Adrenal gland (tissue), 5 donors: ENCODE results near the gene MYH9.

Experiments used
- CTCF ChIP-seq, 6 experiments: fragments of 450-650 bp in 4 of 6; fragments of 200-600 bp in 2 of 6; sonication (generic) in 1 of 6; IDR thresholded peaks; 1 replicate in 5 of 6; 2 replicates in 1 of 6; pipeline versions ENCODE4 v1.5.1 to v1.8.0; 2016 to 2021; ENCODE audit warnings: antibody characterized with exemption in 6 of 6, mild to moderate bottlenecking in 2 of 6, moderate library complexity in 1 of 6
- POLR2A ChIP-seq, 2 donors: fragments of 450-650 bp; IDR thresholded peaks; one replicate each; pipeline ENCODE4 v1.6.1; 2017; ENCODE audit warnings: antibody characterized with exemption in 2 of 2, mild to moderate bottlenecking in 2 of 2, moderate library complexity in 1 of 2
- donor health status: DM: no; HTN: no; CAD: no.

GRCh38 chr22:36381513-36382128 is 6.1 kb downstream of the MYH9 start:
- TF ChIP-seq POLR2A (IDR thresholded peaks at IDR 0.05) (no peak), CTCF (IDR thresholded peaks at IDR 0.05) (no peak)
